Stimulated activated CD8-positive, alpha-beta memory T cell treated with anti-CD3 and anti-CD28 coated beads, Interleukin-12 subunit alpha, Interleukin-12 subunit beta, amount 100 ng/mL, for 24 hours (primary cell): ENCODE data around the gene ALKBH3.

ENCODE experiments used
- DNase-seq: peaks from one replicate; pipeline ENCODE4 v3.0.0-alpha.2; 2020; ENCODE audit errors: extremely low read depth

ALKBH3 gene

DNA sequence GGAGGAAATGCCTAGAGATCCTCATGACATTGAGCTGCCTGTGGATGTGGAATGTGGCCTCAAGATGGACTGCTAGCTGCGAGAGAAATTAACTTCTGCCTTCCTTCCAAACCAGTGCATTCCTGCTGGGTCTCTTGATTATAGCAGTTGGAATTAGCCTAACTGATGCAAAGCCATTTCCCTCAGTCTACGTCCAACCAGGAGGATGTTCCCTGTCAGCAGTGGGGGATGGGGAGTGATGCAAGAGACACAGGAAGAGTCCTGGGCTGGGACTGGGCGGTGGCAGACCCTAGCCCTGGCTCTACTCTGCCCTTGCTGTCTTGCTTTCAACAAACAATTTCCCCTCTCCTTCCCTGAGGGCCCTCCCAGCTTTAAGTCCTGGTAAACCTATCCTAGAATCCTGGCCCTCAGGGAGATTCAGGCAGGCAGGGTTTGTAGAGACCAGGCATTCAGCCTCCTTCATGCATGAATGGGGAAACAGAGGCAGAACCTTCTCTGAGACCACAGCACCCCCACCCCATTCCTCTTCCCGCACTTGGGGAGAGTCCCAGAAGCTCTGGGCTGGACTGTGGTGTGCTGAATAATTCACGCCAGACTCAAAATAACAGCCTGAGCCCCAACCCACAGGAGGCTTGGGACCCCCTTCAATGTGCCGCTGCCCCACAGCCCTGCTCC is 78.8 kb downstream of the ALKBH3 start:
- no peak for DNase-seq

GRCh38 chr11:43962383-43963278 is 82.0 kb downstream of the ALKBH3 start:
- no peak for DNase-seq

DNA sequence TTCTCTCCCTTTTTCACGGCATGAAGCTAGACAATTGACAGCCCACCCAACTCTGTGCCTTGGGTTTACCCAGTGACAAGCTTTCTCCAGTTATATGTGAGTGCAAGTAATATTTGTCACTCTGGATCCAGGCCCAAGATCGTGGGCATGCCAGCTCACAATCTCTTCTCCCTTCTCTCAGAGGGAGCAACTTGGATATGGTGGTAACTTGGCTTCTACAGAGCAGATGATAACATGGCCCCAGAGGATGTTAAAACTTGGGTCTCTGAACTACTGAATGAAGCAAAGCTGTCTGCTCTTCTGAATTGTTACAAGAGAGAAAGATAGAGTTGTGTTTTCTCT is 82.6 kb downstream of the ALKBH3 start:
- no peak for DNase-seq

DNA sequence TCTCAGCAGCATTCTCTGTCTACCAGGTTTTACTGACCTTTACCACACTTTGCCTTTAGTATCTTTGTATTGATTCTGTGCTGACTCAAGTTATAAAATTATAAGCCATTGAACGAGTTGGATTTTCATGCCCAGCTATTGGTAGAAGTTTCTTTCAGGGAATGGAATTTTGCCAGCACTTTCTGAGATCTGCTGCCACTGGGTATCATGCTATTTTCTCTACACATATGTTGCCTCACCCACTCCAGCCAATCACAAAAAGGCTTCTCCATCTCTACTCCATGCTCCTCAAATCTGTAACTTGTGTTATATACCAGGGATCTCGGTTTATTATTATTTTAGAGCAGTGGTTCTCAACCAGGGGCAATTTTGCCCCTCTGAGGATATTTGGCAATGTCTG is 87.0 kb downstream of the ALKBH3 start:
- DNase-seq: no peak

- no peak for DNase-seq
Measured at GRCh38 chr11:43968719-43969118, 88.1 kb downstream of the ALKBH3 start.

GRCh38 chr11:43969543-43969942 is 88.9 kb downstream of the ALKBH3 start:
- DNase-seq: no peak
